Stimulated activated naive CD8-positive, alpha-beta T cell treated with anti-CD3 and anti-CD28 coated beads, Interleukin-15, Interleukin-2, amounts not matched to agents 100 U/mL and 50 U/mL, for 24 hours (primary cell): Measurements from ENCODE around the gene KMT5B.

Experiments
- ATAC-seq: fragments of 150-1000 bp; cut with Tn5 transposase; one replicate; pipeline ENCODE4 v1.10.0; 2021
- DNase-seq: peaks from one replicate; pipeline ENCODE4 v3.0.0; 2021

Gene KMT5B

DNA sequence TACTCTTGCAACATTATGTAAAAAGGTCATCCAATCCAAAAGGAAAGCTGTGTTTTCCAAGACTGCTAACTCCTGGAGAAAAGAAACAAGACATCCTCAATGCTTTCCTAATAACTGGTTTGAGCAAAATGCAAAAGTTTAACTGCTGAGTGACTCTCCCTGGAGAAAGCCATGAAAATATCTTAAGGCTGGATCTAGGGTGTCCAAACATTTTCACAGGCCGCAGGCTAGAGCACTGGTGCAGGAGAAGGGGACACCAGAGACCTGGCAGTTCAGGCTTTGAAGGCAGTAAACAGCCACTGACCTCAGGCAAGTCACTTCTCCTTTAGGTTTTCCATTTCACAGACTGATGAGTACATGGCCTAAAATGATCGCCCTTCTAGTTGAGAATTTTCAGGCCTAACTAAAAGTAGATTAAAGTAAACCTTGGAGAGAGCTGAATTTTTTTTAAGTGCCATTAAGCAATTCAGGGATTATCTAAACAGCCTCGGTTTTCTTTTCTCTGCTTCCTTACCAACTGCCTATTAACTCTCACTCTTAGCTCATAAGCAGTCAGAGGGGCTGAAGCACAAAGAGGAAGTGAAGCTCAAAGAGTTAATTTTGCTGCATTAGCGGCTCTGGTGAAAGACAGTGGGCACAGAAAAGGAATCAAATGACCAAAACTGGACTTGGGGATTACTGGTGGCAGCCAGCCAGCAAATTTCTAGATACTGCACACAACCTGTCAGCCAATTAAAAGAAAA is 94.2 kb downstream of the KMT5B start:
- ATAC-seq = no peak
- DNase-seq = no peak

- DNase-seq (no peak), ATAC-seq (no peak)
Measured at GRCh38 chr11:68117853-68118470, 95.1 kb downstream of the KMT5B start.

- ATAC-seq (no peak), DNase-seq (no peak)
Measured at GRCh38 chr11:68116974-68117373, 96.1 kb downstream of the KMT5B start.

GRCh38 chr11:68116126-68116525 is 97.0 kb downstream of the KMT5B start:
- no peak for ATAC-seq
- DNase-seq = no peak

DNA sequence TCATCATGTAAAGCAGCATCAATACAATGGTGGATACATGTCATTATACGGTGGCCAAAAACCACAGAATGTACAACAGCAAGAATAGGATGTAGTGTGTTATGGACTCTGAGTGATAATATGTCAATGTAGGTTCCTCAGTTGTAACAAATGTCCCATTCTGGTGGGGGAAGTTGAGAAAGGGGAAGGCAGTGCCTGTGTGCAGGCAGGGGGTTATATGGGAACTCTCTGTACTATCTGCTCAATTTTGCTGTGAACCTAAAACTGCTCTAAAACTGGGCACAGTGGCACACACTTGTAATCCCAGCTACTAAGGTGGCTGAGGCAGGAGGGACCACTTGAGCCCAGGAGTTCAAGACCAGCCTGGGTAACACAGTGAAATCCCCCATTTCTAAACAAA is 97.8 kb downstream of the KMT5B start:
- ATAC-seq (no peak), DNase-seq (no peak)

DNA sequence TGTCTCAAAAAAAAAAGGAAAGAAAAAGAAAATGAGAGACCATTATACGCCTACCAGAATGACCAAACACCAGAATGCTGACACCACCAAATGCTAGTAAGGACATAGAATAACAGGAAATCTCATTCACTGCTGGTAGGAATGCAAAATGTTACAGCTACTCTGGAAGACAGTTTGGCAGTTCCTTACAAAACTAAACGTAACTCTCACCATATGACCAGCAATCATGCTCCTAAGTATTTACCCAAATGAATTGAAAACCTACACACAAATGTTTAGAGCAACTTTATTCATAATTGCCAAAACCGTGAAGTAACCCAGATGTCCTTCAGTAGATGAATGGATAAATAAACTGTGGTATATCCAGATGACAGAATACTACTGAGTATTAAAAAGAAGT is 99.1 kb downstream of the KMT5B start:
- no peak for ATAC-seq
- DNase-seq = no peak

- ATAC-seq (no peak), DNase-seq (no peak)
Measured at GRCh38 chr11:68107689-68108088, 105.4 kb downstream of the KMT5B start.

DNA sequence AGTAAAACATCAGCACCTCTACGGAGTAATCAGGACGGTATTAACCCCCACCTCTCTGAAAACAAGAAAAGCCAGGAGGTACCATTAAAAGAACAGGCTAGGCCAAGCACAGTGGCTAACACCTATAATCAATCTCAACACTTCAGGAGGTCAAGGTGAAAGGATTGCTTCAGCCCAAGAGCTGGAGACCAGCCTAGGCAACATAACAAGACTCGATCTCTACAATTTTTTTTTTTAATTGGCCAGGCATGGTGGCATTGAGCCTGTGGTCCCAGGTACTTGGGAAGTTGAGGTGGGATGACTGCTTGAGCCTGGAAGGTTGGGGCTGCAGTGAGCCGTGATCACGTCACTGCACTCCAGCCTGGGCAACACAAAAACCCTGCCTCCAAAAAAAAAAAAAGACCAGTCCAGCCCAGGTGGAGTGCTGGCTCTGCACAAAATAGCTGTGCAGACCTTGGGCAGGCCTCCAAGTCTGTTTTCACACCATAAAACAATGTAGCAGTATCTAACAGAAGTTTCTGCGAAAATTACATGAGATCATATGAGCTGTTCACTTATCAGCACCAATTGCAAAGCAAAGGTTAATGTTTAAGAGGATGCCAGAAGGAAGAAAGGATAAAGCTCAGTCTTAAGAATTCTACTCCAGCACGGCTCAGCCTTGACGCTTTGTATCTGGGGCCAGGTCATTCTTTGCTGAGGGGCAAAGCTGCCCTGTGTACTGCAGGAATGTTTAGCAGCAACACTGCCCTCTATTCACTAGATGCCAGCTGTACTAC is 106.7 kb downstream of the KMT5B start:
- DNase-seq (no peak), ATAC-seq (no peak)
